HepG2 (cell line): Measurements from ENCODE around the gene MFGE8.

Source experiments
- CREB1 ChIP-seq, 2 experiments: fragments of 450-650 bp in 1 of 2; IDR thresholded peaks; 2 replicates each; pipeline ENCODE4 v1.6.1; 2016 to 2017; ENCODE audit warnings: control low read depth in 1 of 2, mild to moderate bottlenecking in 1 of 2, missing compliant biosample characterization in 1 of 2, missing genetic modification characterization in 1 of 2
- EP300 ChIP-seq, 3 experiments: sonication (generic) in 1 of 3; formaldehyde crosslinking in 1 of 3; IDR thresholded peaks; 2 replicates each; pipeline versions ENCODE4 v1.5.1 to v1.6.1; 2011 to 2020; ENCODE audit warnings: low read depth in 2 of 3, low read length in 2 of 3, borderline replicate concordance in 1 of 3, improper control_type of control experiment in 1 of 3, mild to moderate bottlenecking in 1 of 3, missing genetic modification reagents in 1 of 3, moderate library complexity in 1 of 3
- FOXJ3 ChIP-seq: sonication (generic); formaldehyde crosslinking; IDR thresholded peaks from 2 replicates; pipeline ENCODE4 v1.4.0; 2020; ENCODE audit warnings: missing genetic modification reagents, mild to moderate bottlenecking, borderline replicate concordance
- POLR2A ChIP-seq, 2 experiments: IDR thresholded peaks; 2 replicates each; pipeline ENCODE4 v1.6.1; 2011; ENCODE audit warnings: low read depth in 2 of 2, low read length in 2 of 2, mild to moderate bottlenecking in 1 of 2, moderate library complexity in 1 of 2; ENCODE audit not compliant: insufficient read depth in 1 of 2
- SP1 ChIP-seq, 2 experiments: fragments of 450-650 bp in 1 of 2; sonication (generic) in 1 of 2; formaldehyde crosslinking in 1 of 2; IDR thresholded peaks; 2 replicates each; pipeline versions ENCODE4 v1.4.0 to v1.6.1; 2016 to 2020; ENCODE audit warnings: missing genetic modification reagents in 1 of 2
- ZFP36 ChIP-seq: fragments of 150-350 bp; IDR thresholded peaks from 2 replicates; pipeline ENCODE4 v1.6.1; 2018; ENCODE audit warnings: borderline replicate concordance, low read length, low read depth; ENCODE audit not compliant: partially characterized antibody
- TF ChIP-seq, protein P1 (sequence below): sonication (generic); formaldehyde crosslinking; IDR thresholded peaks from 2 replicates; pipeline ENCODE4 v1.4.0; 2020; ENCODE audit warnings: missing genetic modification reagents
- TF ChIP-seq, protein P2 (sequence below): sonication (generic); formaldehyde crosslinking; IDR thresholded peaks from 2 replicates; pipeline ENCODE4 v1.4.0; 2020; ENCODE audit warnings: missing genetic modification reagents
- TF ChIP-seq, protein P3 (sequence below): sonication (generic); formaldehyde crosslinking; IDR thresholded peaks from 2 replicates; pipeline ENCODE4 v1.5.0; 2020; ENCODE audit warnings: mild to moderate bottlenecking, missing genetic modification reagents, moderate library complexity
- TF ChIP-seq, protein P4 (sequence below): sonication (generic); formaldehyde crosslinking; IDR thresholded peaks from 2 replicates; pipeline ENCODE4 v1.4.0; 2020; ENCODE audit warnings: missing genetic modification reagents, borderline replicate concordance
- TF ChIP-seq, protein P5 (sequence below): sonication (generic); formaldehyde crosslinking; IDR thresholded peaks from 2 replicates; pipeline ENCODE4 v1.4.0; 2020; ENCODE audit warnings: missing genetic modification reagents, borderline replicate concordance

DNA sequence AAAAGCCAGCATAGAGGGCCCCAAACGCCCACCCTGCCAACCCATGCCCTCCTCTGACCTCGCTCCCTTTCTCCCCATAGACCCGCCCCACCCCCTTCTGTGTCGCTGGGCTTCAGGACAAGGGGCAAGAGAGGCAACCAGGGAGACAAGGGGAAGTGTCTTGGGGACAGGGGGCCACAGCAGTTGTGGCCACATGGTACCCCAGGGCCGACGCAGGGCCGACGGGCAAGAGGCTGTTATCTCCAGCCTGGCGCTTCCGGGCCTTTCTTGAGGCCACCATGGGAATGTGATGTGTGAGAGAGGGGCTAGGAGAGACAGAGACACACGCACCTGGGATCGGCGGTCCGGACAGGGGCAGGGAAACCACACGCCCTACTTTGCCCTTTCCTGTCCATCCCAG lies 14.4 kb downstream of the MFGE8 start:
- TF ChIP-seq, protein P1, sequence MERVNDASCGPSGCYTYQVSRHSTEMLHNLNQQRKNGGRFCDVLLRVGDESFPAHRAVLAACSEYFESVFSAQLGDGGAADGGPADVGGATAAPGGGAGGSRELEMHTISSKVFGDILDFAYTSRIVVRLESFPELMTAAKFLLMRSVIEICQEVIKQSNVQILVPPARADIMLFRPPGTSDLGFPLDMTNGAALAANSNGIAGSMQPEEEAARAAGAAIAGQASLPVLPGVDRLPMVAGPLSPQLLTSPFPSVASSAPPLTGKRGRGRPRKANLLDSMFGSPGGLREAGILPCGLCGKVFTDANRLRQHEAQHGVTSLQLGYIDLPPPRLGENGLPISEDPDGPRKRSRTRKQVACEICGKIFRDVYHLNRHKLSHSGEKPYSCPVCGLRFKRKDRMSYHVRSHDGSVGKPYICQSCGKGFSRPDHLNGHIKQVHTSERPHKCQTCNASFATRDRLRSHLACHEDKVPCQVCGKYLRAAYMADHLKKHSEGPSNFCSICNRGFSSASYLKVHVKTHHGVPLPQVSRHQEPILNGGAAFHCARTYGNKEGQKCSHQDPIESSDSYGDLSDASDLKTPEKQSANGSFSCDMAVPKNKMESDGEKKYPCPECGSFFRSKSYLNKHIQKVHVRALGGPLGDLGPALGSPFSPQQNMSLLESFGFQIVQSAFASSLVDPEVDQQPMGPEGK (CRISPR knock-in tag), result no peak
- TF ChIP-seq, protein P2, sequence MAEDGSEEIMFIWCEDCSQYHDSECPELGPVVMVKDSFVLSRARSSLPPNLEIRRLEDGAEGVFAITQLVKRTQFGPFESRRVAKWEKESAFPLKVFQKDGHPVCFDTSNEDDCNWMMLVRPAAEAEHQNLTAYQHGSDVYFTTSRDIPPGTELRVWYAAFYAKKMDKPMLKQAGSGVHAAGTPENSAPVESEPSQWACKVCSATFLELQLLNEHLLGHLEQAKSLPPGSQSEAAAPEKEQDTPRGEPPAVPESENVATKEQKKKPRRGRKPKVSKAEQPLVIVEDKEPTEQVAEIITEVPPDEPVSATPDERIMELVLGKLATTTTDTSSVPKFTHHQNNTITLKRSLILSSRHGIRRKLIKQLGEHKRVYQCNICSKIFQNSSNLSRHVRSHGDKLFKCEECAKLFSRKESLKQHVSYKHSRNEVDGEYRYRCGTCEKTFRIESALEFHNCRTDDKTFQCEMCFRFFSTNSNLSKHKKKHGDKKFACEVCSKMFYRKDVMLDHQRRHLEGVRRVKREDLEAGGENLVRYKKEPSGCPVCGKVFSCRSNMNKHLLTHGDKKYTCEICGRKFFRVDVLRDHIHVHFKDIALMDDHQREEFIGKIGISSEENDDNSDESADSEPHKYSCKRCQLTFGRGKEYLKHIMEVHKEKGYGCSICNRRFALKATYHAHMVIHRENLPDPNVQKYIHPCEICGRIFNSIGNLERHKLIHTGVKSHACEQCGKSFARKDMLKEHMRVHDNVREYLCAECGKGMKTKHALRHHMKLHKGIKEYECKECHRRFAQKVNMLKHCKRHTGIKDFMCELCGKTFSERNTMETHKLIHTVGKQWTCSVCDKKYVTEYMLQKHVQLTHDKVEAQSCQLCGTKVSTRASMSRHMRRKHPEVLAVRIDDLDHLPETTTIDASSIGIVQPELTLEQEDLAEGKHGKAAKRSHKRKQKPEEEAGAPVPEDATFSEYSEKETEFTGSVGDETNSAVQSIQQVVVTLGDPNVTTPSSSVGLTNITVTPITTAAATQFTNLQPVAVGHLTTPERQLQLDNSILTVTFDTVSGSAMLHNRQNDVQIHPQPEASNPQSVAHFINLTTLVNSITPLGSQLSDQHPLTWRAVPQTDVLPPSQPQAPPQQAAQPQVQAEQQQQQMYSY, result no peak
- no peak for TF ChIP-seq CREB1 (IDR thresholded peaks at IDR 0.05)
- no peak for TF ChIP-seq CREB1 (CRISPR knock-in tag; IDR thresholded peaks at IDR 0.05)
- TF ChIP-seq, protein P3, sequence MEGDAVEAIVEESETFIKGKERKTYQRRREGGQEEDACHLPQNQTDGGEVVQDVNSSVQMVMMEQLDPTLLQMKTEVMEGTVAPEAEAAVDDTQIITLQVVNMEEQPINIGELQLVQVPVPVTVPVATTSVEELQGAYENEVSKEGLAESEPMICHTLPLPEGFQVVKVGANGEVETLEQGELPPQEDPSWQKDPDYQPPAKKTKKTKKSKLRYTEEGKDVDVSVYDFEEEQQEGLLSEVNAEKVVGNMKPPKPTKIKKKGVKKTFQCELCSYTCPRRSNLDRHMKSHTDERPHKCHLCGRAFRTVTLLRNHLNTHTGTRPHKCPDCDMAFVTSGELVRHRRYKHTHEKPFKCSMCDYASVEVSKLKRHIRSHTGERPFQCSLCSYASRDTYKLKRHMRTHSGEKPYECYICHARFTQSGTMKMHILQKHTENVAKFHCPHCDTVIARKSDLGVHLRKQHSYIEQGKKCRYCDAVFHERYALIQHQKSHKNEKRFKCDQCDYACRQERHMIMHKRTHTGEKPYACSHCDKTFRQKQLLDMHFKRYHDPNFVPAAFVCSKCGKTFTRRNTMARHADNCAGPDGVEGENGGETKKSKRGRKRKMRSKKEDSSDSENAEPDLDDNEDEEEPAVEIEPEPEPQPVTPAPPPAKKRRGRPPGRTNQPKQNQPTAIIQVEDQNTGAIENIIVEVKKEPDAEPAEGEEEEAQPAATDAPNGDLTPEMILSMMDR (CRISPR knock-in tag), result no peak
- no peak for TF ChIP-seq SP1 (IDR thresholded peaks at IDR 0.05)
- no peak for TF ChIP-seq SP1 (CRISPR knock-in tag; IDR thresholded peaks at IDR 0.05)
- no peak for TF ChIP-seq POLR2A (IDR thresholded peaks at IDR 0.05; ENCODE audit: insufficient read depth in 1 of 2, low read depth in 2 of 2, low read length in 2 of 2)
- no peak for TF ChIP-seq EP300 (IDR thresholded peaks at IDR 0.05; ENCODE audit: low read depth in 2 of 2, low read length in 2 of 2)
- TF ChIP-seq EP300 (CRISPR knock-in tag; IDR thresholded peaks at IDR 0.05; ENCODE audit: borderline replicate concordance), result no peak
- TF ChIP-seq, protein P4, sequence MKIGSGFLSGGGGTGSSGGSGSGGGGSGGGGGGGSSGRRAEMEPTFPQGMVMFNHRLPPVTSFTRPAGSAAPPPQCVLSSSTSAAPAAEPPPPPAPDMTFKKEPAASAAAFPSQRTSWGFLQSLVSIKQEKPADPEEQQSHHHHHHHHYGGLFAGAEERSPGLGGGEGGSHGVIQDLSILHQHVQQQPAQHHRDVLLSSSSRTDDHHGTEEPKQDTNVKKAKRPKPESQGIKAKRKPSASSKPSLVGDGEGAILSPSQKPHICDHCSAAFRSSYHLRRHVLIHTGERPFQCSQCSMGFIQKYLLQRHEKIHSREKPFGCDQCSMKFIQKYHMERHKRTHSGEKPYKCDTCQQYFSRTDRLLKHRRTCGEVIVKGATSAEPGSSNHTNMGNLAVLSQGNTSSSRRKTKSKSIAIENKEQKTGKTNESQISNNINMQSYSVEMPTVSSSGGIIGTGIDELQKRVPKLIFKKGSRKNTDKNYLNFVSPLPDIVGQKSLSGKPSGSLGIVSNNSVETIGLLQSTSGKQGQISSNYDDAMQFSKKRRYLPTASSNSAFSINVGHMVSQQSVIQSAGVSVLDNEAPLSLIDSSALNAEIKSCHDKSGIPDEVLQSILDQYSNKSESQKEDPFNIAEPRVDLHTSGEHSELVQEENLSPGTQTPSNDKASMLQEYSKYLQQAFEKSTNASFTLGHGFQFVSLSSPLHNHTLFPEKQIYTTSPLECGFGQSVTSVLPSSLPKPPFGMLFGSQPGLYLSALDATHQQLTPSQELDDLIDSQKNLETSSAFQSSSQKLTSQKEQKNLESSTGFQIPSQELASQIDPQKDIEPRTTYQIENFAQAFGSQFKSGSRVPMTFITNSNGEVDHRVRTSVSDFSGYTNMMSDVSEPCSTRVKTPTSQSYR (CRISPR knock-in tag), result no peak
- TF ChIP-seq ZFP36, result no peak
- TF ChIP-seq FOXJ3, result no peak
- TF ChIP-seq, protein P5, sequence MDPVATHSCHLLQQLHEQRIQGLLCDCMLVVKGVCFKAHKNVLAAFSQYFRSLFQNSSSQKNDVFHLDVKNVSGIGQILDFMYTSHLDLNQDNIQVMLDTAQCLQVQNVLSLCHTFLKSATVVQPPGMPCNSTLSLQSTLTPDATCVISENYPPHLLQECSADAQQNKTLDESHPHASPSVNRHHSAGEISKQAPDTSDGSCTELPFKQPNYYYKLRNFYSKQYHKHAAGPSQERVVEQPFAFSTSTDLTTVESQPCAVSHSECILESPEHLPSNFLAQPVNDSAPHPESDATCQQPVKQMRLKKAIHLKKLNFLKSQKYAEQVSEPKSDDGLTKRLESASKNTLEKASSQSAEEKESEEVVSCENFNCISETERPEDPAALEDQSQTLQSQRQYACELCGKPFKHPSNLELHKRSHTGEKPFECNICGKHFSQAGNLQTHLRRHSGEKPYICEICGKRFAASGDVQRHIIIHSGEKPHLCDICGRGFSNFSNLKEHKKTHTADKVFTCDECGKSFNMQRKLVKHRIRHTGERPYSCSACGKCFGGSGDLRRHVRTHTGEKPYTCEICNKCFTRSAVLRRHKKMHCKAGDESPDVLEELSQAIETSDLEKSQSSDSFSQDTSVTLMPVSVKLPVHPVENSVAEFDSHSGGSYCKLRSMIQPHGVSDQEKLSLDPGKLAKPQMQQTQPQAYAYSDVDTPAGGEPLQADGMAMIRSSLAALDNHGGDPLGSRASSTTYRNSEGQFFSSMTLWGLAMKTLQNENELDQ (CRISPR knock-in tag), result no peak
